Liver (tissue), 9 donors: ENCODE measurements around the gene SAPCD2. TPM values are rescaled to one million over a fixed set of nuclear protein-coding genes. Genes with fewer than 3 reads are reported as not detected.

Experiments
- DNase-seq: peaks from one replicate; pipeline ENCODE4 v3.0.0-alpha.2; 2017; ENCODE audit warnings: low spot score
- H3K27ac ChIP-seq, 2 donors: one replicate each; pipeline ENCODE4 v1.7.0; 2013; ENCODE audit warnings: inconsistent platforms in 2 of 2, low read length in 2 of 2, control low read depth in 1 of 2, low read depth in 1 of 2, mild to moderate bottlenecking in 1 of 2
- H3K27me3 ChIP-seq, 4 donors: one replicate each; pipeline versions ENCODE4 v1.6.1 to v1.7.0; 2013; ENCODE audit warnings: low read length in 3 of 4, inconsistent platforms in 1 of 4, mild to moderate bottlenecking in 1 of 4, moderate library complexity in 1 of 4; ENCODE audit not compliant: control insufficient read depth in 4 of 4, insufficient read depth in 4 of 4
- H3K36me3 ChIP-seq, 4 donors: one replicate each; pipeline versions ENCODE4 v1.6.1 to v1.7.0; 2013; ENCODE audit warnings: low read length in 3 of 4, mild to moderate bottlenecking in 3 of 4, low read depth in 1 of 4, moderate library complexity in 1 of 4; ENCODE audit not compliant: control insufficient read depth in 4 of 4, insufficient read depth in 3 of 4
- H3K4me1 ChIP-seq, 4 donors: one replicate each; pipeline versions ENCODE4 v1.6.1 to v1.7.0; 2013; ENCODE audit warnings: low read length in 3 of 4, mild to moderate bottlenecking in 3 of 4, moderate library complexity in 1 of 4; ENCODE audit not compliant: control insufficient read depth in 4 of 4, insufficient read depth in 4 of 4
- H3K4me3 ChIP-seq, 3 donors: one replicate each; pipeline versions ENCODE4 v1.6.1 to v1.7.0; 2013; ENCODE audit warnings: low read length in 3 of 3, control low read depth in 1 of 3, low read depth in 1 of 3, mild to moderate bottlenecking in 1 of 3
- H3K9ac ChIP-seq, 2 donors: one replicate each; pipeline ENCODE4 v1.7.0; 2013; ENCODE audit warnings: low read length in 2 of 2, mild to moderate bottlenecking in 2 of 2, moderate library complexity in 2 of 2, control low read depth in 1 of 2, low read depth in 1 of 2
- H3K9me3 ChIP-seq, 4 donors: one replicate each; pipeline versions ENCODE4 v1.6.1 to v1.7.0; 2013; ENCODE audit warnings: low read length in 3 of 4; ENCODE audit not compliant: control insufficient read depth in 4 of 4
- CTCF ChIP-seq: fragments of 150-350 bp; IDR thresholded peaks from 2 replicates; pipeline ENCODE4 v1.5.1; 2017; ENCODE audit warnings: improper control_type of control experiment, low read depth, low read length; ENCODE audit not compliant: missing input control
- EGR1 ChIP-seq, 2 donors: IDR thresholded peaks; 2 replicates each; pipeline ENCODE4 v1.6.1; 2016 to 2018; ENCODE audit warnings: antibody characterized with exemption in 2 of 2, low read depth in 2 of 2
- FOXA1 ChIP-seq: IDR thresholded peaks from 2 replicates; pipeline ENCODE4 v1.6.1; 2016; ENCODE audit warnings: antibody characterized with exemption
- FOXA2 ChIP-seq: IDR thresholded peaks from 2 replicates; pipeline ENCODE4 v1.6.1; 2016; ENCODE audit warnings: antibody characterized with exemption
- GABPA ChIP-seq, 2 donors: IDR thresholded peaks in 1 of 2; conservative IDR thresholded peaks in 1 of 2; 2 replicates each; pipeline ENCODE4 v1.6.1; 2016; ENCODE audit warnings: antibody characterized with exemption in 2 of 2, mild to moderate bottlenecking in 1 of 2, moderate library complexity in 1 of 2
- HNF4A ChIP-seq, 2 donors: conservative IDR thresholded peaks; 2 replicates each; pipeline ENCODE4 v1.6.1; 2016; ENCODE audit warnings: antibody characterized with exemption in 2 of 2, mild to moderate bottlenecking in 2 of 2
- HNF4G ChIP-seq: IDR thresholded peaks from 2 replicates; pipeline ENCODE4 v1.6.1; 2016; ENCODE audit warnings: antibody characterized with exemption
- JUND ChIP-seq, 2 donors: IDR thresholded peaks; 2 replicates each; pipeline ENCODE4 v1.6.1; 2016; ENCODE audit warnings: antibody characterized with exemption in 2 of 2
- NR2F2 ChIP-seq: IDR thresholded peaks from 2 replicates; pipeline ENCODE4 v1.6.1; 2016; ENCODE audit warnings: antibody characterized with exemption
- RXRA ChIP-seq, 2 donors: IDR thresholded peaks; 2 replicates each; pipeline ENCODE4 v1.6.1; 2017 to 2018; ENCODE audit warnings: antibody characterized with exemption in 2 of 2, mild to moderate bottlenecking in 1 of 2
- SP1 ChIP-seq: IDR thresholded peaks from 2 replicates; pipeline ENCODE4 v1.6.1; 2018; ENCODE audit warnings: antibody characterized with exemption, mild to moderate bottlenecking
- TAF1 ChIP-seq: conservative IDR thresholded peaks from 2 replicates; pipeline ENCODE4 v1.6.1; 2016; ENCODE audit warnings: antibody characterized with exemption, mild to moderate bottlenecking
- YY1 ChIP-seq: IDR thresholded peaks from 2 replicates; pipeline ENCODE4 v1.6.1; 2016; ENCODE audit warnings: antibody characterized with exemption, mild to moderate bottlenecking
- WGBS: extraction: QIAGEN DNeasy Blood & Tissue Kit; methylation state at CpG from one replicate; pipeline ENCODE4 v1.1.7; 2013; 5-methylcytosine and 5-hydroxymethylcytosine counted together
- polyA plus RNA-seq, 2 donors: library from polyadenylated mRNA; stranded (reverse) in 1 of 2; unstranded in 1 of 2; fragments of 200-250 nt in 1 of 2; fragments of >200 nt in 1 of 2; fragmentation: Nextera tagmentation in 1 of 2; extraction: Ambion mirVana in 1 of 2; gene quantifications; one replicate each; pipeline versions ENCODE4 v1.2.1 to v1.2.3, GENCODE V29; 2013 to 2015
- total RNA-seq, 2 donors: library from RNA; depleted of rRNA; stranded (reverse); fragments of >200 nt; gene quantifications; one replicate each; pipeline ENCODE4 v1.2.3, GENCODE V29; 2014
- TF ChIP-seq, protein P1 (sequence below): IDR thresholded peaks from 2 replicates; pipeline ENCODE4 v1.6.1; 2016; ENCODE audit warnings: antibody characterized with exemption
- TF ChIP-seq, protein P2 (sequence below): IDR thresholded peaks from 2 replicates; pipeline ENCODE4 v1.6.1; 2016; ENCODE audit warnings: antibody characterized with exemption, mild to moderate bottlenecking
- TF ChIP-seq, protein P3 (sequence below): IDR thresholded peaks from 2 replicates; pipeline ENCODE4 v1.6.1; 2016; ENCODE audit warnings: antibody characterized with exemption
- TF ChIP-seq, protein P4 (sequence below): IDR thresholded peaks from 2 replicates; pipeline ENCODE4 v1.6.1; 2016; ENCODE audit warnings: antibody characterized with exemption
- donor health status: healthy.
- donor health status: healthy.
- donor health status: healthy.
- donor health status: healthy.
- donor health status: healthy.

Gene SAPCD2
- total and polyA plus RNA-seq, 4 donors: 0.06 to 1.8 (median 0.23) TPM

DNA sequence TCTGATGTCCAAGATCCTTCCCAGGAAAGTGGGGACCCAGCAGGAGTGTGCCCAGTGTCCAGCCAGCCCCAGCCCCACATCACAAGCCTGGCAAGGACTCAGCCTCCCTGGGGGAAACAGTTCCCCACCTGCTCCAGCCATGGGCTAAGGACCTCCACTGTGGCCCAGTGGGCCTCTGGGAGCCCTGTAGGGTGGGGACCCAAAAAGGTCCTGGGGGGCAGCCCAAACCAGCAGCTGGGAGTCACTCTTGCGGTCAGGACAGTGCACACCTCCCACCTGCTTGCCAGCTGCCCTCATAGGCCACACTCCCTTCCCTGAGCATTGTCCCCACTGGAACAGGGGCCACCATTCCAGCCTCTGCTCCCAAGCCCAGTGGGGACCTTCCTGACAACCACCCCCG, 44.0 kb downstream of the SAPCD2 start:
- no peaks in the 10 kb centered on the region for H3K36me3 ChIP-seq
- H3K9ac ChIP-seq: no peak overlapping the region
- H3K27ac ChIP-seq: no peak overlapping the region
- TF ChIP-seq, protein P1, sequence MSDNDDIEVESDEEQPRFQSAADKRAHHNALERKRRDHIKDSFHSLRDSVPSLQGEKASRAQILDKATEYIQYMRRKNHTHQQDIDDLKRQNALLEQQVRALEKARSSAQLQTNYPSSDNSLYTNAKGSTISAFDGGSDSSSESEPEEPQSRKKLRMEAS: no peak
- TF ChIP-seq HNF4G: no peak
- TF ChIP-seq RXRA (IDR thresholded peaks at IDR 0.05): no peak
- TF ChIP-seq SP1: no peak
- TF ChIP-seq HNF4A (conservative IDR thresholded peaks at IDR 0.05): no peak
- TF ChIP-seq, protein P2, sequence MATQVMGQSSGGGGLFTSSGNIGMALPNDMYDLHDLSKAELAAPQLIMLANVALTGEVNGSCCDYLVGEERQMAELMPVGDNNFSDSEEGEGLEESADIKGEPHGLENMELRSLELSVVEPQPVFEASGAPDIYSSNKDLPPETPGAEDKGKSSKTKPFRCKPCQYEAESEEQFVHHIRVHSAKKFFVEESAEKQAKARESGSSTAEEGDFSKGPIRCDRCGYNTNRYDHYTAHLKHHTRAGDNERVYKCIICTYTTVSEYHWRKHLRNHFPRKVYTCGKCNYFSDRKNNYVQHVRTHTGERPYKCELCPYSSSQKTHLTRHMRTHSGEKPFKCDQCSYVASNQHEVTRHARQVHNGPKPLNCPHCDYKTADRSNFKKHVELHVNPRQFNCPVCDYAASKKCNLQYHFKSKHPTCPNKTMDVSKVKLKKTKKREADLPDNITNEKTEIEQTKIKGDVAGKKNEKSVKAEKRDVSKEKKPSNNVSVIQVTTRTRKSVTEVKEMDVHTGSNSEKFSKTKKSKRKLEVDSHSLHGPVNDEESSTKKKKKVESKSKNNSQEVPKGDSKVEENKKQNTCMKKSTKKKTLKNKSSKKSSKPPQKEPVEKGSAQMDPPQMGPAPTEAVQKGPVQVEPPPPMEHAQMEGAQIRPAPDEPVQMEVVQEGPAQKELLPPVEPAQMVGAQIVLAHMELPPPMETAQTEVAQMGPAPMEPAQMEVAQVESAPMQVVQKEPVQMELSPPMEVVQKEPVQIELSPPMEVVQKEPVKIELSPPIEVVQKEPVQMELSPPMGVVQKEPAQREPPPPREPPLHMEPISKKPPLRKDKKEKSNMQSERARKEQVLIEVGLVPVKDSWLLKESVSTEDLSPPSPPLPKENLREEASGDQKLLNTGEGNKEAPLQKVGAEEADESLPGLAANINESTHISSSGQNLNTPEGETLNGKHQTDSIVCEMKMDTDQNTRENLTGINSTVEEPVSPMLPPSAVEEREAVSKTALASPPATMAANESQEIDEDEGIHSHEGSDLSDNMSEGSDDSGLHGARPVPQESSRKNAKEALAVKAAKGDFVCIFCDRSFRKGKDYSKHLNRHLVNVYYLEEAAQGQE: no peak
- TF ChIP-seq, protein P3, sequence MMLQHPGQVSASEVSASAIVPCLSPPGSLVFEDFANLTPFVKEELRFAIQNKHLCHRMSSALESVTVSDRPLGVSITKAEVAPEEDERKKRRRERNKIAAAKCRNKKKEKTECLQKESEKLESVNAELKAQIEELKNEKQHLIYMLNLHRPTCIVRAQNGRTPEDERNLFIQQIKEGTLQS: no peak
- TF ChIP-seq TAF1: no peak
- TF ChIP-seq FOXA2: no peak
- no peak for TF ChIP-seq EGR1 (IDR thresholded peaks at IDR 0.05; ENCODE audit: low read depth in 2 of 2)
- no peak for TF ChIP-seq YY1
- no peak for TF ChIP-seq NR2F2
- TF ChIP-seq JUND (IDR thresholded peaks at IDR 0.05): no peak
- TF ChIP-seq, protein P4, sequence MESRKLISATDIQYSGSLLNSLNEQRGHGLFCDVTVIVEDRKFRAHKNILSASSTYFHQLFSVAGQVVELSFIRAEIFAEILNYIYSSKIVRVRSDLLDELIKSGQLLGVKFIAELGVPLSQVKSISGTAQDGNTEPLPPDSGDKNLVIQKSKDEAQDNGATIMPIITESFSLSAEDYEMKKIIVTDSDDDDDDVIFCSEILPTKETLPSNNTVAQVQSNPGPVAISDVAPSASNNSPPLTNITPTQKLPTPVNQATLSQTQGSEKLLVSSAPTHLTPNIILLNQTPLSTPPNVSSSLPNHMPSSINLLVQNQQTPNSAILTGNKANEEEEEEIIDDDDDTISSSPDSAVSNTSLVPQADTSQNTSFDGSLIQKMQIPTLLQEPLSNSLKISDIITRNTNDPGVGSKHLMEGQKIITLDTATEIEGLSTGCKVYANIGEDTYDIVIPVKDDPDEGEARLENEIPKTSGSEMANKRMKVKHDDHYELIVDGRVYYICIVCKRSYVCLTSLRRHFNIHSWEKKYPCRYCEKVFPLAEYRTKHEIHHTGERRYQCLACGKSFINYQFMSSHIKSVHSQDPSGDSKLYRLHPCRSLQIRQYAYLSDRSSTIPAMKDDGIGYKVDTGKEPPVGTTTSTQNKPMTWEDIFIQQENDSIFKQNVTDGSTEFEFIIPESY: no peak
- no peak for TF ChIP-seq GABPA (IDR thresholded peaks at IDR 0.05 in 1 of 2, conservative IDR thresholded peaks at IDR 0.05 in 1 of 2)
- no peak for TF ChIP-seq CTCF
- no peak for TF ChIP-seq FOXA1
- DNase-seq: no peak
- peaks cover 39 to 71% (median 54%) of the 10 kb centered on the region in 4 donors for H3K4me1 ChIP-seq
- H3K27me3 ChIP-seq: no peaks in the 10 kb centered on the region
- no peak overlapping the region for H3K4me3 ChIP-seq
- 91% methylated on average over 2 of the region's 2 CpGs for WGBS
- no peaks in the 10 kb centered on the region for H3K9me3 ChIP-seq
